ENCODE measurements around the gene FAM9C. TPM values are rescaled to one million over a fixed set of nuclear protein-coding genes. Genes with fewer than 3 reads are reported as not detected.

FAM9C gene
- total RNA-seq, 4 donors from 2014 or later: 0.11 TPM; not detected in 3

GRCh38 chrX:12987900-12988594 lies 56.4 kb downstream of the FAM9C start:
- no peak for DNase-seq
- TF ChIP-seq POLR2A (IDR thresholded peaks at IDR 0.05): no peak
- no peak for TF ChIP-seq CTCF (IDR thresholded peaks at IDR 0.05)
- H3K4me1 ChIP-seq: peaks cover 0 to 12% of the 10 kb centered on the region in 2 donors
- H3K36me3 ChIP-seq: no peaks in the 10 kb centered on the region
- no peaks in the 10 kb centered on the region for H3K27me3 ChIP-seq
- 92 to 95% methylated on average over 8 of the region's 8 CpGs for WGBS, 2 donors
- intact Hi-C loops (cut with DNase I): no loop called here
- no peaks in the 10 kb centered on the region for H3K9me3 ChIP-seq
- H3K4me3 ChIP-seq (replicated peaks in 1 of 3): no peak overlapping the region
- peak overlapping the region in 1 of 3 donors; percentile 27 for H3K27ac ChIP-seq

DNA sequence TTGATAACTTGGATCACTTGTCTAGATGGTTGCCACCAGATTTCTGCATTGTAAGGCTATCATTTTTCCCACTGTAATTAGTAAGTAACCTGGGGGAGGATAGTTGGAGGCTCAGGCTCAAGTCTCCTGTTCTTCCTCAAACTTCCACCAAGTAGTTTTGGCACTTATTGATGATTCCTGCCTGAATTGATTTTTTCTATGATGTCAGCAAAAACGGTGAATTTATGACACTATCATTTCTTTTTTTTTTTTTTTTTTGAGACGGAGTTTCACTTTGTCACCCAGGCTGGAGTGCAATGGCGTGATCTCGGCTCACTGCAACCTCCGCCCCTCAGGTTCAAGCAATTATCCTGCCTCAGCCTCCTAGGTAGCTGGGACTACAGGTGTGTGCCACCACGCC lies 57.1 kb downstream of the FAM9C start:
- H3K4me1 ChIP-seq: peaks cover 0 to 12% of the 10 kb centered on the region in 2 donors
- 94 to 98% methylated on average over 6 of the region's 6 CpGs for WGBS, 2 donors
- H3K27ac ChIP-seq: no peak overlapping the region
- DNase-seq: no peak
- intact Hi-C loops (cut with DNase I): no loop called here
- H3K36me3 ChIP-seq: no peaks in the 10 kb centered on the region
- no peak overlapping the region for H3K4me3 ChIP-seq (replicated peaks in 1 of 3)
- no peaks in the 10 kb centered on the region for H3K9me3 ChIP-seq
- TF ChIP-seq POLR2A (IDR thresholded peaks at IDR 0.05): no peak
- TF ChIP-seq CTCF (IDR thresholded peaks at IDR 0.05): no peak
- H3K27me3 ChIP-seq: no peaks in the 10 kb centered on the region

DNA sequence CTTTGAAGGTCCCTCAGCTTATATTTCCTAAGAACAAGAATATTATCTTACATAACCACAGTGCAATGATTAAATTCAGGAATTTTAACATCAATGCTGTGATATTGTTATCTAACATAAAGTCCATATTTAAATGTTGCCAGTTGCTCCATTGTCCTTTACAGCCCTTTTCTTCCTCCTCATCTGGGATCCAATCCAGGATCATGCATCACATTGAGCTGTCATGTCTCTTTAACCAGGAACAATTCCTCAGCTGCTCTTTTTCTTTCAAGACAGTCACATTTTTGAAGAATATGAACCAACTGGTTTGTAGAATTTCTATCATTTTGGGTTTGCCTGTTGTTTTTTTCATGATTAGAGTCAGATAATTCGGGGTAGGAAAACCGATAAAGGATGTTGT lies 57.5 kb downstream of the FAM9C start:
- H3K9me3 ChIP-seq: no peaks in the 10 kb centered on the region
- no peaks in the 10 kb centered on the region for H3K27me3 ChIP-seq
- H3K4me3 ChIP-seq (replicated peaks in 1 of 3): no peak overlapping the region
- H3K36me3 ChIP-seq: no peaks in the 10 kb centered on the region
- WGBS, 2 donors: 76 to 88% methylated on average over 2 of the region's 2 CpGs
- no peak overlapping the region for H3K27ac ChIP-seq
- peaks cover 0 to 12% of the 10 kb centered on the region in 2 donors for H3K4me1 ChIP-seq
- intact Hi-C loops (cut with DNase I): no loop called here
- TF ChIP-seq CTCF (IDR thresholded peaks at IDR 0.05) (no peak), POLR2A (IDR thresholded peaks at IDR 0.05) (no peak)
- DNase-seq: no peak

GRCh38 chrX:12986164-12986779 lies 58.1 kb downstream of the FAM9C start:
- Histone ChIP-seq H3K4me1 (peaks cover 0 to 12% of the 10 kb centered on the region in 2 donors), H3K9me3 (no peaks in the 10 kb centered on the region), H3K36me3 (no peaks in the 10 kb centered on the region), H3K27me3 (no peaks in the 10 kb centered on the region), H3K27ac (no peak overlapping the region), H3K4me3 (replicated peaks in 1 of 3) (no peak overlapping the region)
- TF ChIP-seq CTCF (IDR thresholded peaks at IDR 0.05) (no peak), POLR2A (IDR thresholded peaks at IDR 0.05) (no peak)
- DNase-seq: no peak
- intact Hi-C loops (cut with DNase I): no loop called here
- WGBS, 2 donors: 91 to 94% methylated on average over 4 of the region's 4 CpGs

Other genes starting within 250 kb of the FAM9C start
- under 1 TPM; 0.54 to 0.67 (median 0.60) TPM for gene TLR7, start 177.5 kb downstream of the FAM9C start, total RNA-seq
- 1 to 10 TPM in 1 of 4 donors, under 1 TPM in 3; 0.45 to 1.7 (median 0.62) TPM for gene TLR8, start 138.0 kb downstream of the FAM9C start, total RNA-seq
- 1,000 to 10,000 TPM in 3 of 4 donors, 100 to 1,000 TPM in 1; 854 to 2,672 (median 1,302) TPM for gene TMSB4X, start 69.5 kb downstream of the FAM9C start, total RNA-seq